Measurements from ENCODE around the gene DOCK7. TPM values are rescaled to one million over a fixed set of nuclear protein-coding genes. Genes with fewer than 3 reads are reported as not detected.

Gene DOCK7
- total and polyA plus RNA-seq, 2 of the 13 experiments (the other 11 are each of a cell fraction or from before 2014, with no cell fraction given): 45.7 to 67.2 TPM

DNA sequence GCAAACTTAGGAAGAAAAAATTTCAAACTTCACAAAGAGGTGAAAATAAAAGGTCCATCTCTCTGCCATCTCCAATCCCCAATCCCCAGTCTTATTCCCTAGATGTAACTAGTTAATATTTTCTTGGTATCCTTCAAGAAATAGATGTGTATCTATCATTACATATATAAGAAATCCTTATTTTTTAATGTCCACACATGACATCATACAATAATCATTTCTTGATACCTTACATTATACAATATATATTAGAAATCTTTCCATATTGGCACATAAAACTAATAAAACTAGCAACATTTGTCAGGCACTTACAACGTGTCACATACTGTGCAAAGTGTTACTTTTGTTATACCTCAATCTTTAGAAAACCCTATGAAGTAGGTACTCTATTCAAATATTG, 16.2 kb downstream of the DOCK7 start:
- no peak for FAIRE-seq
- H3K9ac ChIP-seq (ENCODE audit: insufficient read depth, low read depth, low read length): no peak overlapping the region
- BruUV-seq (replicated peaks): no TSS peak
- no peaks in the 10 kb centered on the region for H3K9me3 ChIP-seq (ENCODE audit: low read length)
- peaks cover 81% of the 10 kb centered on the region for H3K79me2 ChIP-seq (ENCODE audit: insufficient read depth, low read length)
- TF ChIP-seq ZNF256 (CRISPR knock-in tag; conservative IDR thresholded peaks at IDR 0.05) (no peak), ZFP41 (CRISPR knock-in tag; IDR thresholded peaks at IDR 0.05; ENCODE audit: borderline replicate concordance) (no peak), ZNF564 (CRISPR knock-in tag; IDR thresholded peaks at IDR 0.05) (no peak), IKZF1 (IDR thresholded peaks at IDR 0.05) (no peak), ZMYM4 (CRISPR knock-in tag; IDR thresholded peaks at IDR 0.05) (no peak), SNRNP70 (IDR thresholded peaks at IDR 0.05; ENCODE audit: low read depth, low read length) (no peak), ZNF597 (CRISPR knock-in tag; IDR thresholded peaks at IDR 0.05) (no peak), ZBTB8A (CRISPR knock-in tag; IDR thresholded peaks at IDR 0.05; ENCODE audit: borderline replicate concordance, low read depth) (no peak), PPARG (CRISPR knock-in tag; conservative IDR thresholded peaks at IDR 0.05) (0 out of 2 replicates have a peak, but pooled peaks have one; percentile 32), ATF7 (IDR thresholded peaks at IDR 0.05) (peak; percentile 51), ATF7 (CRISPR knock-in tag; IDR thresholded peaks at IDR 0.05) (no peak), EED (CRISPR knock-in tag; IDR thresholded peaks at IDR 0.05) (no peak), DR1 (CRISPR knock-in tag; IDR thresholded peaks at IDR 0.05) (no peak), ZNF367 (CRISPR knock-in tag; IDR thresholded peaks at IDR 0.05; ENCODE audit: borderline replicate concordance) (no peak)
- TF ChIP-seq, protein P1, sequence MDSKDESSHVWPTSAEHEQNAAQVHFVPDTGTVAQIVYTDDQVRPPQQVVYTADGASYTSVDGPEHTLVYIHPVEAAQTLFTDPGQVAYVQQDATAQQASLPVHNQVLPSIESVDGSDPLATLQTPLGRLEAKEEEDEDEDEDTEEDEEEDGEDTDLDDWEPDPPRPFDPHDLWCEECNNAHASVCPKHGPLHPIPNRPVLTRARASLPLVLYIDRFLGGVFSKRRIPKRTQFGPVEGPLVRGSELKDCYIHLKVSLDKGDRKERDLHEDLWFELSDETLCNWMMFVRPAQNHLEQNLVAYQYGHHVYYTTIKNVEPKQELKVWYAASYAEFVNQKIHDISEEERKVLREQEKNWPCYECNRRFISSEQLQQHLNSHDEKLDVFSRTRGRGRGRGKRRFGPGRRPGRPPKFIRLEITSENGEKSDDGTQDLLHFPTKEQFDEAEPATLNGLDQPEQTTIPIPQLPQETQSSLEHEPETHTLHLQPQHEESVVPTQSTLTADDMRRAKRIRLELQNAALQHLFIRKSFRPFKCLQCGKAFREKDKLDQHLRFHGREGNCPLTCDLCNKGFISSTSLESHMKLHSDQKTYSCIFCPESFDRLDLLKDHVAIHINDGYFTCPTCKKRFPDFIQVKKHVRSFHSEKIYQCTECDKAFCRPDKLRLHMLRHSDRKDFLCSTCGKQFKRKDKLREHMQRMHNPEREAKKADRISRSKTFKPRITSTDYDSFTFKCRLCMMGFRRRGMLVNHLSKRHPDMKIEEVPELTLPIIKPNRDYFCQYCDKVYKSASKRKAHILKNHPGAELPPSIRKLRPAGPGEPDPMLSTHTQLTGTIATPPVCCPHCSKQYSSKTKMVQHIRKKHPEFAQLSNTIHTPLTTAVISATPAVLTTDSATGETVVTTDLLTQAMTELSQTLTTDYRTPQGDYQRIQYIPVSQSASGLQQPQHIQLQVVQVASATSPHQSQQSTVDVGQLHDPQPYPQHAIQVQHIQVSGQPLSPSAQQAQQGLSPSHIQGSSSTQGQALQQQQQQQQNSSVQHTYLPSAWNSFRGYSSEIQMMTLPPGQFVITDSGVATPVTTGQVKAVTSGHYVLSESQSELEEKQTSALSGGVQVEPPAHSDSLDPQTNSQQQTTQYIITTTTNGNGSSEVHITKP (CRISPR knock-in tag; IDR thresholded peaks at IDR 0.05; ENCODE audit: low read depth): no peak
- POLR2A ChIA-PET: no interaction called here
- in situ Hi-C loops (cut with HindIII; ENCODE audit: extremely low pct_ligation_motif_present, low pct_unique_long_range_greater_than_20kb): no loop called here
- WGBS (ENCODE audit: low lambda C conversion rate): 14% methylated on average over 1 of the region's 1 CpG
- no peak overlapping the region for H2AFZ ChIP-seq (ENCODE audit: low read length)
- no peak for DNase-seq (ENCODE audit: low spot score)
- no peak; the same call in 2 of the 3 replicates for ATAC-seq
- peaks cover 0 to 5% of the 10 kb centered on the region in 2 experiments; a peak in 2 of 5 replicates for H3K36me3 ChIP-seq (replicated peaks in 1 of 2; ENCODE audit: control insufficient read depth in 1 of 2, insufficient read depth in 2 of 2, low read length in 2 of 2)
- CTCF ChIA-PET (ENCODE audit: low intra/inter-chr PET ratio, low total read pairs): no interaction called here
- intact Hi-C loops (cut with micrococcal nuclease; ENCODE audit: unreplicated experiment): no loop called here
- peak overlapping the region; percentile 47 for H3K4me2 ChIP-seq (ENCODE audit: low read depth, low read length)
- H3K4me1 ChIP-seq (ENCODE audit: insufficient read depth, low read length): peaks cover 59% of the 10 kb centered on the region
- peak overlapping the region; percentile 17 for H3K27ac ChIP-seq (ENCODE audit: extremely low read length, insufficient read depth, low read length)
- H3K4me3 ChIP-seq (replicated peaks in 1 of 3; ENCODE audit: insufficient read depth in 1 of 3, low read depth in 2 of 3, low read length in 3 of 3): no peak overlapping the region
- H4K20me1 ChIP-seq (ENCODE audit: insufficient read depth, low read length): no peaks in the 10 kb centered on the region
- H3K27me3 ChIP-seq (ENCODE audit: control insufficient read depth in 1 of 2, insufficient read depth in 2 of 2, low read length in 2 of 2): no peaks in the 10 kb centered on the region

Measured in HepG2 (cell line).